Measurements from ENCODE around the gene KHDC3L.

The KHDC3L gene, protein sequence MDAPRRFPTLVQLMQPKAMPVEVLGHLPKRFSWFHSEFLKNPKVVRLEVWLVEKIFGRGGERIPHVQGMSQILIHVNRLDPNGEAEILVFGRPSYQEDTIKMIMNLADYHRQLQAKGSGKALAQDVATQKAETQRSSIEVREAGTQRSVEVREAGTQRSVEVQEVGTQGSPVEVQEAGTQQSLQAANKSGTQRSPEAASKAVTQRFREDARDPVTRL

DNA sequence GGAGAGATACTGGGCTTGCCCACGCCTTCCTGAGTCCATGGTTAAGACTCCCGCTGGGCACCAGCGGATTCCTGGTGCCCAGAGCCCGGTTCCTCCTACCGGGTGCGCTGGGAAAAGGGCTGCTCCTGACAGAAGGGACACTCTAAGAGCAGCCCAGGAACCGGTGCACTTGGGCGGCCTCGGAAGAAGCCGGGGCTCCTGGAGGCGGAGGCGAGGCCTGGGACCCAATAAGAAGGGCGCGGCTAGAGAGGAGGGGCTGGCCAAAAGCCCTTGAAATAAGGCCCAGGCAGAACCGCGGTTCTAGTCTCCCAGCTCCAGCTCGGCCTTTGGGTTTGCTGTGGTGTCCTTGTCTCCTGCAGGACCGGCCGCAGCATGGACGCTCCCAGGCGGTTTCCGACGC, at the start of gene KHDC3L:
Gene KHDC3L, plus strand, starts transcription at position 301 of the 400 bp plus-strand sequence. Its CDS starts 72 bp downstream, at position 373.
- H3K9me3 ChIP-seq: no peaks in the 10 kb centered on the region
- no peaks in the 10 kb centered on the region for H3K4me1 ChIP-seq
- peaks cover 48% of the 10 kb centered on the region for H3K27me3 ChIP-seq (ENCODE audit: low read depth)
- no peak for DNase-seq (ENCODE audit: low spot score in 2 of 2)
- H3K36me3 ChIP-seq (replicated peaks): no peaks in the 10 kb centered on the region
- no peak within 1 kb of the TSS for H3K4me3 ChIP-seq
- in situ Hi-C loops (cut with MboI; ENCODE audit: low sequenced_read_pairs): no loop called here

DNA sequence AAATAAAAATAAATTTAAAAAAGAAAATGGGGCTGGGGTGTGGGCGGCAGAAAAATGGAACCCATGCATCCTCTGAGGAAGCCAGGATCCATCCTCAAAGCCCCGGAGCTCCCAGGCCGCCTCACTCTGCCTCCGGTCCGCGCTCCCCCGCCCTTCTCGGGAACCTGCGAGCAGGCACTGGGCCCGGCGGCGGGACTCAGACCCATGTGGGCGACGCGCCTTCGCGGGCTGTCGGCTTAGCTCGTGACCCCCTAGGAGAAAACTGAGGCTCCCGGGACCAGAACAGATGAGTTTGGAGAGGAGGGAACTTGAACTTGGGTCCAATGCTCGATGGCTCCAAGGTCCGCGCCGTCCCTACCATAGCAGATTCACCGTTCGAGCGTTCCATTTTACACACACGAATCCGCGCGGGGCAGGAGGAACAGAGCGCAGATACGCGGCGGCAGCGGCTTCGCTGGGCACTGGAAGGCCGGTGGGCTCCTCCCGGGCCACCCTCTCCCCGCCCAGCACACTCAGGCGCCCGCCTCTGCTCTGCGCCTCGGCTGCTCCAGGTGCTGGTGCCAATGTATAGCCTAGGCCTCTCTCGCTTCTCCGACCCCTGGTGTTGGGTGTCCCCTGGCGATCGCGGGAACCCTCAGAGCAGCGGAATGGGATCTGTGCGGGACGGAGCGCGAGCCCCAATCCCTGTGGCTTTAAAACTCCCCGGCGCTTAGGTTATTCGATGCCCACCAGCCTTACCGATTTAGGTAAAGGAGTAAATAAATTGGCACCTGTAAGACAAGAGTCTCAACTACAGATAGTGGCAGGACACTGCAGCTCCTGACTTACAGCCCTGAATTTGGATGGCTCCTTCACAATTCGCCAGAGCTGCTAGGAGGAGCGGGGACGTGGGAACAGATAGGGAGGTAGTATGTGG, 47.6 kb upstream of the KHDC3L start:
- no peaks in the 10 kb centered on the region for H3K27me3 ChIP-seq (ENCODE audit: low read depth)

GRCh38 chr6:73323323-73323722, 39.1 kb upstream of the KHDC3L start:
- in situ Hi-C loops (cut with MboI; ENCODE audit: low sequenced_read_pairs): no loop called here
- Histone ChIP-seq H3K36me3 (replicated peaks) (no peaks in the 10 kb centered on the region), H3K9me3 (no peaks in the 10 kb centered on the region), H3K4me1 (no peaks in the 10 kb centered on the region), H3K27me3 (ENCODE audit: low read depth) (peaks cover 14% of the 10 kb centered on the region; the same call in 1 of the 2 replicates), H3K4me3 (no peak overlapping the region)
- no peak for DNase-seq (ENCODE audit: low spot score in 2 of 2)

More for the DNA sequence above, 47.6 kb upstream of the KHDC3L start:
- Histone ChIP-seq H3K4me1 (no peaks in the 10 kb centered on the region), H3K9me3 (no peaks in the 10 kb centered on the region), H3K4me3 (no peak overlapping the region), H3K36me3 (replicated peaks) (no peaks in the 10 kb centered on the region)
- no peak for DNase-seq (ENCODE audit: low spot score in 2 of 2)
- in situ Hi-C loops (cut with MboI; ENCODE audit: low sequenced_read_pairs): no loop called here

DNA sequence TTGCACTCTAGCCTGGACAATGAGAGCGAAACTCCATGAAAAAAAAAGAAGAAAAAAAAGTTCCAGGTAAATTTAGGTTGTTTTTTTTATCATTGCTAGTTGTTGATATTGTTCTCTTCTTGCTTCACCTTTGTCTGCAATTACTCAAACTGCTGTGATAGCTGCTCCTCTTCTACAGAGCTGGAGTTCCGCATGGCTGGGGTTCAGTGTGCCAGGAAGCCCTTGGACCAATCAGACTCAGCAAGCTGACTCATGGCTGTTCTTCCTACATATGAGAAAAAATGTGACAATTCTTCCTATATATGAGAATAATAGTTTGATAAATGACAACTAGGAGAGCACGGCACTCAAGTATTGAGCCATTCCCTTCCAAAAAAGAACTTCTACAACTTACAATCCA, 36.8 kb upstream of the KHDC3L start:
- in situ Hi-C loops (cut with MboI; ENCODE audit: low sequenced_read_pairs): loop anchor here (25.0 kb wide), 1 partner anchor 913 kb away; no protein-coding TSS in a partner anchor

GRCh38 chr6:73328790-73329189, 33.7 kb upstream of the KHDC3L start:
- DNase-seq (ENCODE audit: low spot score in 2 of 2): no peak
- Histone ChIP-seq H3K36me3 (replicated peaks) (no peaks in the 10 kb centered on the region), H3K4me3 (no peak overlapping the region), H3K4me1 (no peaks in the 10 kb centered on the region), H3K27me3 (ENCODE audit: low read depth) (peaks cover 64% of the 10 kb centered on the region), H3K9me3 (no peaks in the 10 kb centered on the region)
- in situ Hi-C loops (cut with MboI; ENCODE audit: low sequenced_read_pairs): loop anchor here (25.0 kb wide), 1 partner anchor 916 kb away; no protein-coding TSS in a partner anchor

More for the DNA sequence above, 36.8 kb upstream of the KHDC3L start:
- H3K9me3 ChIP-seq: no peaks in the 10 kb centered on the region
- no peaks in the 10 kb centered on the region for H3K4me1 ChIP-seq
- DNase-seq (ENCODE audit: low spot score in 2 of 2): no peak
- no peaks in the 10 kb centered on the region for H3K36me3 ChIP-seq (replicated peaks)
- peaks cover 33% of the 10 kb centered on the region for H3K27me3 ChIP-seq (ENCODE audit: low read depth)
- H3K4me3 ChIP-seq: no peak overlapping the region

DNA sequence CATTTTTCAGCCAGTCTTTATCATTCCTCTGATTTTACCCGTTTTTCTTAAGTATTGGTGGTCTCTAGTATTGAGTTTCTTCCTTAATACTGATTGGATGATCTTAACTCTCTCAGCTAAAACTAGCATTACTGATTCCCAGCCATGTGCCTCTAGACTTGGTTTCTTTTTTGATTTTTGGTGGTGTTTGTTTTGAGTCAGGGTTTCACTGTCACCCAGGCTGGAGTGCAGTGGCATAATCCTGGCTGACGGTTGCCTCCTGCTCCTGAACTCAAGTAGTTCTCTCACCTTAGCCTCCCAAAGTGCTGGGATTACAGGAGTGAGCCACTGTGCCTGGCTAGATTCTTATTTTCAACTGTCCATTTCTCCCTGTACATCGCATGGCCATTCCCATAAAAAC, 33.3 kb upstream of the KHDC3L start:
- in situ Hi-C loops (cut with MboI; ENCODE audit: low sequenced_read_pairs): loop anchor here (25.0 kb wide), 1 partner anchor 917 kb away; no protein-coding TSS in a partner anchor
- H3K27me3 ChIP-seq (ENCODE audit: low read depth): peaks cover 67% of the 10 kb centered on the region
- no peak overlapping the region for H3K4me3 ChIP-seq

GRCh38 chr6:73339340-73339739, 23.1 kb upstream of the KHDC3L start:
- no peaks in the 10 kb centered on the region for H3K4me1 ChIP-seq
- H3K36me3 ChIP-seq (replicated peaks): no peaks in the 10 kb centered on the region
- in situ Hi-C loops (cut with MboI; ENCODE audit: low sequenced_read_pairs): loop anchor here (25.0 kb wide), 1 partner anchor 927 kb away; no protein-coding TSS in a partner anchor
- peaks cover 80% of the 10 kb centered on the region for H3K27me3 ChIP-seq (ENCODE audit: low read depth)
- no peaks in the 10 kb centered on the region for H3K9me3 ChIP-seq
- DNase-seq (ENCODE audit: low spot score in 2 of 2): no peak
- no peak overlapping the region for H3K4me3 ChIP-seq

More for the DNA sequence above, 33.3 kb upstream of the KHDC3L start:
- no peak for DNase-seq (ENCODE audit: low spot score in 2 of 2)
- no peaks in the 10 kb centered on the region for H3K4me1 ChIP-seq
- H3K9me3 ChIP-seq: no peaks in the 10 kb centered on the region
- H3K36me3 ChIP-seq (replicated peaks): no peaks in the 10 kb centered on the region

- Histone ChIP-seq H3K27me3 (ENCODE audit: low read depth) (peaks cover 85% of the 10 kb centered on the region), H3K36me3 (replicated peaks) (no peaks in the 10 kb centered on the region), H3K9me3 (no peaks in the 10 kb centered on the region), H3K4me1 (no peaks in the 10 kb centered on the region), H3K4me3 (no peak overlapping the region)
- no peak for DNase-seq (ENCODE audit: low spot score in 2 of 2)
- in situ Hi-C loops (cut with MboI; ENCODE audit: low sequenced_read_pairs): loop anchor here (25.0 kb wide), 1 partner anchor 928 kb away; no protein-coding TSS in a partner anchor
These were observed 22.4 kb upstream of the KHDC3L start for GRCh38 chr6:73340048-73340447.

DNA sequence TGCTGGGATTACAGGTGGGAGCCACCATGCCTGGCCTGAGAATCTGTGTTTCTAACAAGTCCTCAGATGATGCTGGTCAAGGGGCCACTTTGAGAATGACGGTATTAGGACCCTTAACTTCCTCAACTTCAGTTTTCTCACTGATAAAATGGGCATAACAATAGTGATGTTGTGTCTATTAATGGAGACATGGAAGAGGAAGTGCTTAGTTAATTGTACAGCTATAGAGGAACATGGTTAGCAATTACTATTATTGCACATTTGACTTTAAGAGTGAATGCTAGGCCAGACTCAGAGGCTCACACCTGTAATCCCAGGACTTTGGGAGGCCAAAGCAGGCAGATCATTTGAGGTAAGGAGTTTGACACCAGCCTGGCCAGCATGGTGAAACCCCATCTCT, 21.1 kb upstream of the KHDC3L start:
- in situ Hi-C loops (cut with MboI; ENCODE audit: low sequenced_read_pairs): loop anchor here (25.0 kb wide), 1 partner anchor 929 kb away; no protein-coding TSS in a partner anchor
- peaks cover 88% of the 10 kb centered on the region for H3K27me3 ChIP-seq (ENCODE audit: low read depth)
- no peaks in the 10 kb centered on the region for H3K36me3 ChIP-seq (replicated peaks)
- no peak for DNase-seq (ENCODE audit: low spot score in 2 of 2)
- H3K9me3 ChIP-seq: no peaks in the 10 kb centered on the region
- no peaks in the 10 kb centered on the region for H3K4me1 ChIP-seq
- no peak overlapping the region for H3K4me3 ChIP-seq

GRCh38 chr6:73342174-73342573, 20.3 kb upstream of the KHDC3L start:
- Histone ChIP-seq H3K27me3 (ENCODE audit: low read depth) (peaks cover 90% of the 10 kb centered on the region), H3K36me3 (replicated peaks) (no peaks in the 10 kb centered on the region), H3K9me3 (no peaks in the 10 kb centered on the region), H3K4me1 (no peaks in the 10 kb centered on the region), H3K4me3 (no peak overlapping the region)
- in situ Hi-C loops (cut with MboI; ENCODE audit: low sequenced_read_pairs): loop anchor here (25.0 kb wide), 1 partner anchor 930 kb away; no protein-coding TSS in a partner anchor
- no peak for DNase-seq (ENCODE audit: low spot score in 2 of 2)

DNA sequence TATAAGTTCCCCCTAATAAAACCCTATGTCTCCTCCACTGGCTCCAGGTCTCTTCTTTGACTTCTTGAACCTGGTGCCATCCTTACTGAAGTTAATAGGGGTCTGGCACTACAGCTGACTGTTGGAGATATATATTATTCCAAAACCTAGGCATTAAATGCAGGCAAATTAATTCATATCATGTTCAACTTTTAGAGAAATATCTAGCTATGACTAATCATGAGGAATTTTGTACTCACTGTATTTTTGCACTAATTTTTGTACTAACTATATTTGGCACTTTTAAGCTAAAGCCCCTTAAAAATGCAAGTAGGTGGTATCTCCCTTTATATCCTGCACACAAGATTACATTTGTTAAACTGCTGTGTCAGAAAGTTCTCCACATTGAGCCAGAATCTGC, 19.3 kb upstream of the KHDC3L start:
- in situ Hi-C loops (cut with MboI; ENCODE audit: low sequenced_read_pairs): loop anchor here (25.0 kb wide), 1 partner anchor 931 kb away; no protein-coding TSS in a partner anchor
- no peaks in the 10 kb centered on the region for H3K4me1 ChIP-seq
- no peaks in the 10 kb centered on the region for H3K9me3 ChIP-seq
- H3K4me3 ChIP-seq: no peak overlapping the region
- H3K36me3 ChIP-seq (replicated peaks): no peaks in the 10 kb centered on the region
- DNase-seq (ENCODE audit: low spot score in 2 of 2): no peak
- H3K27me3 ChIP-seq (ENCODE audit: low read depth): peaks cover 89% of the 10 kb centered on the region

DNA sequence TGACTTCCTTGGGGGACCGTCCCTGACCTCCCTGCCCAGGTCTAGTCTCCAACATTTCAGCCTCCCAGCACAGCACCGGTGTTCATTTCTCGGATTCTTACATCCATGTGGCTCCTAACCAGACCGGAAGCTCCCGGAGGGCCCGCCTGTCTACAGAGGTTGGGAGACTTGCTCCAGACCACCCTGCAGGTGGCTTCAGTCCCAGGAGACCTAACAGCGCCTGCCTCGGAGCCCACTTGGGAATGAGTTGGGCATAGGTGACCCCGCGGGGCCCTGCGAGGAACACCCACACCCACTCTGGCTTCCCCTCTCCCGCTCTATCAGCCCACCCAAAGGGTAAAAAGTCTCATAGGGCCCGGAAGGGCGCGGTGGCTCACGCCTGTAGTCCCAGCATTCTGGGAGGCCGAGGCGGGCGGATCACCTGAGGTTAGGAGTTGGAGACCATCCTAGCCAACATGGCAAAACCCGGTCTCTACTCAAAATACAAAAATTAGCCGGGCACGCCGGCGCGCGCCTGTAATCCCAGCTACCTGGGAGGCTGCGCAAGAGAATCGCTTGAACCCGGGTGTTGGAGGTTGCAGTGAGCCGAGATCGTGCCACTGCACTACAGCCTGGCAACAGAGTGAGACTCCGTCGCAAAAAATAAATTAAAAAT, 13.8 kb upstream of the KHDC3L start:
- Histone ChIP-seq H3K27me3 (ENCODE audit: low read depth) (peaks cover 82% of the 10 kb centered on the region), H3K4me3 (no peak overlapping the region), H3K4me1 (peaks cover 2% of the 10 kb centered on the region; the same call in 1 of the 2 replicates), H3K9me3 (no peaks in the 10 kb centered on the region), H3K36me3 (replicated peaks) (no peaks in the 10 kb centered on the region)
- no peak for DNase-seq (ENCODE audit: low spot score in 2 of 2)
- in situ Hi-C loops (cut with MboI; ENCODE audit: low sequenced_read_pairs): loop anchor here (25.0 kb wide), 1 partner anchor 936 kb away; no protein-coding TSS in a partner anchor

- DNase-seq (ENCODE audit: low spot score in 2 of 2): peak; percentile 63 to 94
- Histone ChIP-seq H3K27me3 (ENCODE audit: low read depth) (peaks cover 78% of the 10 kb centered on the region), H3K36me3 (replicated peaks) (no peaks in the 10 kb centered on the region), H3K4me1 (peaks cover 2% of the 10 kb centered on the region; the same call in 1 of the 2 replicates), H3K9me3 (no peaks in the 10 kb centered on the region), H3K4me3 (no peak overlapping the region)
- in situ Hi-C loops (cut with MboI; ENCODE audit: low sequenced_read_pairs): loop anchor here (25.0 kb wide), 1 partner anchor 937 kb away; no protein-coding TSS in a partner anchor
These were observed 13.1 kb upstream of the KHDC3L start for GRCh38 chr6:73349311-73349710.
